GM21529 (cell line): ENCODE results near the gene SLX4.

ENCODE experiments used
- ATAC-seq: cut with Tn5 transposase; IDR thresholded peaks from one replicate; pipeline ENCODE4 v1.9.1; 2021; ENCODE audit not compliant: unreplicated experiment

The SLX4 gene

GRCh38 chr16:3583303-3584038, 27.9 kb downstream of the SLX4 start:
- ATAC-seq = no peak

GRCh38 chr16:3582276-3583165, 28.9 kb downstream of the SLX4 start:
- ATAC-seq = no peak

GRCh38 chr16:3581392-3581791, 30.0 kb downstream of the SLX4 start:
- no peak for ATAC-seq

GRCh38 chr16:3580686-3581085, 30.7 kb downstream of the SLX4 start:
- no peak for ATAC-seq

- ATAC-seq = no peak
Measured at GRCh38 chr16:3580251-3580651, 31.2 kb downstream of the SLX4 start.

GRCh38 chr16:3579776-3580175, 31.6 kb downstream of the SLX4 start:
- ATAC-seq = no peak

- ATAC-seq = peak; percentile 44
Measured at GRCh38 chr16:3578610-3579551, 32.5 kb downstream of the SLX4 start.

- ATAC-seq = no peak
Measured at GRCh38 chr16:3578121-3578520, 33.3 kb downstream of the SLX4 start.

GRCh38 chr16:3577302-3577752, 34.1 kb downstream of the SLX4 start, which contains the start of gene NLRC3:
NLRC3 (minus strand) TSS chr16:3577403; CDS start chr16:3565036, 12,367 bp downstream.
- ATAC-seq = no peak

- no peak for ATAC-seq
Measured at GRCh38 chr16:3576211-3576610, 35.2 kb downstream of the SLX4 start.

- no peak for ATAC-seq
Measured at GRCh38 chr16:3575491-3575890, 35.9 kb downstream of the SLX4 start.

GRCh38 chr16:3574195-3574594, 37.2 kb downstream of the SLX4 start:
- ATAC-seq = no peak

GRCh38 chr16:3573146-3573815, 38.1 kb downstream of the SLX4 start:
- ATAC-seq = no peak

- no peak for ATAC-seq
Measured at GRCh38 chr16:3570420-3571062, 40.9 kb downstream of the SLX4 start.

GRCh38 chr16:3569851-3570250, 41.6 kb downstream of the SLX4 start:
- ATAC-seq = no peak

- ATAC-seq = no peak
Measured at GRCh38 chr16:3566990-3567389, 44.4 kb downstream of the SLX4 start.

- no peak for ATAC-seq
Measured at GRCh38 chr16:3564889-3565141, 46.6 kb downstream of the SLX4 start.

- no peak for ATAC-seq
Measured at GRCh38 chr16:3564130-3564888, 47.1 kb downstream of the SLX4 start.

- ATAC-seq = no peak
Measured at GRCh38 chr16:3562914-3563480, 48.4 kb downstream of the SLX4 start.
